HEK293T (cell line): ENCODE data around the gene HAUS1.

Experiments
- HDGF ChIP-seq: fragments of 450-650 bp; IDR thresholded peaks from 2 replicates; pipeline ENCODE4 v1.6.1; 2017; ENCODE audit warnings: antibody characterized with exemption, borderline replicate concordance
- SP1 ChIP-seq: fragments of 450-650 bp; IDR thresholded peaks from 2 replicates; pipeline ENCODE4 v1.6.1; 2017
- TARDBP ChIP-seq: fragments of 450-650 bp; IDR thresholded peaks from 2 replicates; pipeline ENCODE4 v1.6.1; 2016
- ZNF384 ChIP-seq: fragments of 450-650 bp; IDR thresholded peaks from 2 replicates; pipeline ENCODE4 v1.6.1; 2016

GRCh38 chr18:46079336-46079735 lies 24.8 kb upstream of the HAUS1 start:
- no peak for TF ChIP-seq SP1
- no peak for TF ChIP-seq HDGF
- no peak for TF ChIP-seq ZNF384
- no peak for TF ChIP-seq TARDBP
